GM23248 (cell line): ENCODE results near the gene CFAP210. TPM values are rescaled to one million over a fixed set of nuclear protein-coding genes. Genes with fewer than 3 reads are reported as not detected.

Experiments used
- DNase-seq: peaks from one replicate; pipeline ENCODE4 v3.0.0-alpha.2; 2015
- H2AFZ ChIP-seq: fragments of 200-600 bp; sonication (generic); 2 replicates; pipeline ENCODE4 v1.6.1; 2016; ENCODE audit warnings: antibody characterized with exemption
- H3F3A ChIP-seq: fragments of 200-600 bp; sonication (generic); 2 replicates; pipeline ENCODE4 v1.6.1; 2016; ENCODE audit warnings: mild to moderate bottlenecking, antibody characterized with exemption, mixed run types; ENCODE audit not compliant: insufficient read depth
- H3K27ac ChIP-seq: fragments of 200-600 bp; sonication (generic); 2 replicates; pipeline ENCODE4 v1.5.1; 2016; ENCODE audit warnings: mild to moderate bottlenecking
- H3K27me3 ChIP-seq: fragments of 200-600 bp; sonication (generic); replicated peaks from 2 replicates; pipeline ENCODE4 v1.6.1; 2016; ENCODE audit warnings: mild to moderate bottlenecking; ENCODE audit not compliant: insufficient read depth
- H3K36me3 ChIP-seq: fragments of 200-600 bp; sonication (generic); 2 replicates; pipeline ENCODE4 v1.6.1; 2016; ENCODE audit warnings: low read depth, mild to moderate bottlenecking
- H3K4me1 ChIP-seq: fragments of 200-600 bp; sonication (generic); 2 replicates; pipeline ENCODE4 v1.6.1; 2016; ENCODE audit warnings: mild to moderate bottlenecking; ENCODE audit not compliant: insufficient read depth
- H3K4me2 ChIP-seq: fragments of 200-600 bp; sonication (generic); one replicate; pipeline ENCODE4 v1.6.1; 2016; ENCODE audit warnings: mild to moderate bottlenecking; ENCODE audit not compliant: unreplicated experiment
- H3K4me3 ChIP-seq: fragments of 200-600 bp; sonication (generic); 2 replicates; pipeline ENCODE4 v1.5.1; 2016; ENCODE audit warnings: mild to moderate bottlenecking
- H3K79me2 ChIP-seq: fragments of 200-600 bp; sonication (generic); 2 replicates; pipeline ENCODE4 v1.6.1; 2016; ENCODE audit warnings: mild to moderate bottlenecking; ENCODE audit not compliant: insufficient read depth
- H3K9ac ChIP-seq: fragments of 200-600 bp; sonication (generic); 2 replicates; pipeline ENCODE4 v1.6.1; 2016; ENCODE audit warnings: mild to moderate bottlenecking
- H3K9me2 ChIP-seq: fragments of 200-600 bp; sonication (generic); 2 replicates; pipeline ENCODE4 v1.6.1; 2016; ENCODE audit warnings: mixed run types, mild to moderate bottlenecking, moderate library complexity; ENCODE audit not compliant: insufficient read depth
- H3K9me3 ChIP-seq: fragments of 200-600 bp; sonication (generic); one replicate; pipeline ENCODE4 v1.6.1; 2017; ENCODE audit warnings: low read depth
- H4K20me1 ChIP-seq: fragments of 200-600 bp; sonication (generic); 2 replicates; pipeline ENCODE4 v1.6.0; 2016; ENCODE audit not compliant: insufficient read depth
- EZH2 ChIP-seq: fragments of 200-600 bp; sonication (generic); IDR thresholded peaks from 2 replicates; pipeline ENCODE4 v1.6.1; 2018; ENCODE audit warnings: antibody characterized with exemption, mild to moderate bottlenecking; ENCODE audit not compliant: insufficient read depth, poor library complexity, severe bottlenecking
- EZH2phosphoT487 ChIP-seq: fragments of 200-600 bp; sonication (generic); IDR thresholded peaks from 2 replicates; pipeline ENCODE4 v1.6.1; 2018; ENCODE audit warnings: antibody characterized with exemption, moderate library complexity, mild to moderate bottlenecking, low read depth; ENCODE audit not compliant: insufficient read depth
- WGBS, 2 experiments: methylation state at CpG; one replicate each; pipeline ENCODE4 v1.1.6; 2015 to 2017; ENCODE audit warnings: low lambda C conversion rate in 2 of 2, low coverage in 1 of 2; ENCODE audit errors: missing lambda C conversion rate in 2 of 2; 5-methylcytosine and 5-hydroxymethylcytosine counted together
- in situ Hi-C: fragments of 300-500 bp; cut with MboI; formaldehyde crosslinking; loops from 2 replicates; pipeline ENCODE4 v1.15.0; 2020
- polyA plus RNA-seq: library from polyadenylated mRNA; unstranded; fragments of >200 nt; fragmentation: Nextera tagmentation; extraction: Ambion mirVana; gene quantifications from 2 replicates; pipeline ENCODE4 v1.2.1, GENCODE V29; 2016
- total RNA-seq: library from RNA; depleted of rRNA; stranded (reverse); fragments of >200 nt; shearing (Covaris generic); gene quantifications from 2 replicates; pipeline ENCODE4 v1.2.3, GENCODE V29; 2014

CFAP210 gene
- total and polyA plus RNA-seq, 2 experiments from 2014 or later, result 0.11 TPM; not detected in 1

- Histone ChIP-seq H3K4me1 (no peaks in the 10 kb centered on the region), H3K4me3 (no peak overlapping the region), H3K27ac (no peak overlapping the region), H2AFZ (no peak overlapping the region), H4K20me1 (no peaks in the 10 kb centered on the region), H3K27me3 (no peaks in the 10 kb centered on the region), H3K9me2 (no peaks in the 10 kb centered on the region), H3F3A (no peaks in the 10 kb centered on the region), H3K79me2 (no peaks in the 10 kb centered on the region), H3K9me3 (no peaks in the 10 kb centered on the region), H3K9ac (no peak overlapping the region), H3K36me3 (no peaks in the 10 kb centered on the region), H3K4me2 (no peak overlapping the region)
- no peak for TF ChIP-seq EZH2
- no peak for TF ChIP-seq EZH2phosphoT487
- in situ Hi-C loops, result no loop called here
- DNase-seq, result no peak
- WGBS, 2 experiments, result 86 to 91% methylated on average over 3 of the region's 3 CpGs
Measured at GRCh38 chr2:169684135-169684565, 10.1 kb downstream of the CFAP210 start.

- Histone ChIP-seq H3K27me3 (no peaks in the 10 kb centered on the region), H3F3A (no peaks in the 10 kb centered on the region), H3K9me3 (no peaks in the 10 kb centered on the region), H3K9me2 (no peaks in the 10 kb centered on the region), H4K20me1 (no peaks in the 10 kb centered on the region), H3K9ac (no peak overlapping the region), H3K36me3 (no peaks in the 10 kb centered on the region), H3K4me2 (no peak overlapping the region), H2AFZ (no peak overlapping the region), H3K4me1 (no peaks in the 10 kb centered on the region), H3K79me2 (no peaks in the 10 kb centered on the region), H3K27ac (no peak overlapping the region), H3K4me3 (no peak overlapping the region)
- DNase-seq, result no peak
- TF ChIP-seq EZH2phosphoT487 (no peak), EZH2 (no peak)
- in situ Hi-C loops, result no loop called here
- WGBS, 2 experiments, result 62 to 64% methylated on average over 3 of the region's 3 CpGs
Measured at GRCh38 chr2:169683425-169684134, 10.6 kb downstream of the CFAP210 start.

GRCh38 chr2:169683054-169683424 lies 11.2 kb downstream of the CFAP210 start:
- Histone ChIP-seq H3K9ac (no peak overlapping the region), H3K9me2 (no peaks in the 10 kb centered on the region), H3K4me2 (no peak overlapping the region), H3K27ac (no peak overlapping the region), H3F3A (no peaks in the 10 kb centered on the region), H4K20me1 (no peaks in the 10 kb centered on the region), H3K36me3 (no peaks in the 10 kb centered on the region), H3K4me3 (no peak overlapping the region), H3K9me3 (no peaks in the 10 kb centered on the region), H2AFZ (no peak overlapping the region), H3K79me2 (no peaks in the 10 kb centered on the region), H3K4me1 (no peaks in the 10 kb centered on the region), H3K27me3 (no peaks in the 10 kb centered on the region)
- WGBS, 2 experiments, result 57 to 61% methylated on average over 3 of the region's 3 CpGs
- TF ChIP-seq EZH2, result no peak
- TF ChIP-seq EZH2phosphoT487, result no peak
- in situ Hi-C loops, result no loop called here
- DNase-seq, result no peak

GRCh38 chr2:169676850-169677249 lies 17.4 kb downstream of the CFAP210 start:
- in situ Hi-C loops, result no loop called here
- Histone ChIP-seq H3K36me3 (no peaks in the 10 kb centered on the region), H3K4me2 (no peak overlapping the region), H3K9ac (no peak overlapping the region), H2AFZ (no peak overlapping the region), H3K4me3 (no peak overlapping the region), H3K9me3 (no peaks in the 10 kb centered on the region), H3K9me2 (no peaks in the 10 kb centered on the region), H4K20me1 (no peaks in the 10 kb centered on the region), H3K27me3 (no peaks in the 10 kb centered on the region), H3F3A (no peaks in the 10 kb centered on the region), H3K27ac (no peak overlapping the region), H3K79me2 (no peaks in the 10 kb centered on the region), H3K4me1 (no peaks in the 10 kb centered on the region)
- no peak for TF ChIP-seq EZH2phosphoT487
- WGBS, 2 experiments, result 84 to 89% methylated on average over 6 of the region's 6 CpGs
- DNase-seq, result no peak
